Mammary epithelial cell (primary cell): Measurements from ENCODE around the gene MAGI1.

Experiments used
- CTCF ChIP-seq, 2 donors: IDR thresholded peaks in 1 of 2; conservative IDR thresholded peaks in 1 of 2; 2 replicates each; pipeline ENCODE4 v1.5.1; 2011 to 2012; ENCODE audit warnings: inconsistent platforms in 2 of 2, low read length in 2 of 2, mild to moderate bottlenecking in 2 of 2, control low read depth in 1 of 2, low read depth in 1 of 2; ENCODE audit not compliant: insufficient read depth in 1 of 2; ENCODE audit errors: extremely low read depth in 1 of 2
- EZH2 ChIP-seq: IDR thresholded peaks from 2 replicates; pipeline ENCODE4 v1.6.1; 2012; ENCODE audit warnings: low read length, inconsistent platforms, borderline replicate concordance

DNA sequence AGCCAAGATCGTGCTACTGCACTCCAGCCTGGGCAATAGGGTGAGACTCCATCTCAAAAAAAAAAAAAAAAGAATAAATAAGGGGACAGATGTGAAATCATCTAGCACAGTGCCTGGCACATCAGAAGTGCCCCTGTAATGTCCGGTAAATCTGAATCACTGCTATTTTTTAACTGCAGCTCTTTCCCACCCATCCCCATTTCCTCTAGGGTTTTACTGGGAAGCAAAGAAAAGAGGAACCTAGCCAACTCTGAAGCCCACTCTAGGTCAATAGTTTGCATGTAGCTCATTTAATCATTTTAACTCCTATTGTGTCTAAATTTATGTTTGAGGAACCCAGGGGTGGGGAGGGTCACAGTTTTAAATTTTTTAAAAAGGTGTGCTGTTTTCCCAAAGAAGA is 26.0 kb downstream of the MAGI1 start:
- TF ChIP-seq EZH2 (no peak), CTCF (conservative IDR thresholded peaks at IDR 0.05 in 1 of 2, IDR thresholded peaks at IDR 0.05 in 1 of 2; ENCODE audit: extremely low read depth in 1 of 2, insufficient read depth in 1 of 2, low read depth in 1 of 2, low read length in 2 of 2) (no peak)
